ENCODE measurements around the gene CEP85. TPM values are rescaled to one million over a fixed set of nuclear protein-coding genes. Genes with fewer than 3 reads are reported as not detected.

The CEP85 gene
- total and polyA plus RNA-seq, 9 of the 15 experiments (the other 6 are each of a cell fraction or from before 2014, with no cell fraction given) = 42.1 to 140 (median 92.6) TPM

GRCh38 chr1:26259578-26259977 is 25.6 kb downstream of the CEP85 start:
- TF ChIP-seq HIVEP1 (CRISPR knock-in tag; IDR thresholded peaks at IDR 0.05) (no peak), BRCA1 (IDR thresholded peaks at IDR 0.05) (no peak), BRCA1 (CRISPR knock-in tag; IDR thresholded peaks at IDR 0.05) (no peak), SMAD1 (IDR thresholded peaks at IDR 0.05; ENCODE audit: low read depth, low read length, partially characterized antibody) (no peak), ZNF445 (CRISPR knock-in tag; IDR thresholded peaks at IDR 0.05; ENCODE audit: low read depth) (no peak), ZFP30 (CRISPR knock-in tag; IDR thresholded peaks at IDR 0.05; ENCODE audit: borderline replicate concordance) (no peak), SRSF3 (IDR thresholded peaks at IDR 0.05; ENCODE audit: insufficient read depth, low read length) (no peak), ZKSCAN3 (CRISPR knock-in tag; IDR thresholded peaks at IDR 0.05) (no peak), ARID3A (IDR thresholded peaks at IDR 0.05; ENCODE audit: borderline replicate concordance, low read depth, low read length) (no peak), CBX2 (IDR thresholded peaks at IDR 0.05; ENCODE audit: insufficient read depth, low read length, poor library complexity, severe bottlenecking) (no peak), GATA2 (CRISPR knock-in tag; IDR thresholded peaks at IDR 0.05) (no peak), NBN (IDR thresholded peaks at IDR 0.05; ENCODE audit: low read depth) (no peak), EP300 (IDR thresholded peaks at IDR 0.05; ENCODE audit: low read length) (no peak), PBX2 (CRISPR knock-in tag; IDR thresholded peaks at IDR 0.05; ENCODE audit: low read depth) (no peak), PBX2 (tag; conservative IDR thresholded peaks at IDR 0.05; ENCODE audit: low read depth) (no peak), ZNF224 (CRISPR knock-in tag; IDR thresholded peaks at IDR 0.05) (no peak), ZFPM2 (CRISPR knock-in tag; IDR thresholded peaks at IDR 0.05) (no peak), MTF1 (CRISPR knock-in tag; IDR thresholded peaks at IDR 0.05; ENCODE audit: borderline replicate concordance) (no peak)
- H3K4me2 ChIP-seq (ENCODE audit: insufficient read depth, low read length) = no peak overlapping the region
- ATAC-seq (no peak), FAIRE-seq (no peak), DNase-seq (ENCODE audit: extremely low read depth in 1 of 4, low spot score in 3 of 4) (no peak)
- POLR2A ChIA-PET = interaction anchor here (0.8 to 1.1 kb wide), 2 partner anchors 10 to 13 kb away, joined by 3 to 4 read pairs; no protein-coding TSS in a partner anchor
- H2AFZ ChIP-seq (ENCODE audit: low read depth, low read length) = no peak overlapping the region
- WGBS (ENCODE audit: insufficient coverage, low coverage, missing lambda C conversion rate) = 93% methylated on average over 5 of the region's 5 CpGs
- CTCF ChIA-PET (ENCODE audit: low intra/inter-chr PET ratio) = no interaction called here
- intact Hi-C loops (cut with micrococcal nuclease) (no loop called here), in situ Hi-C loops (cut with MboI) (no loop called here)
- no peak overlapping the region for H3K27ac ChIP-seq (ENCODE audit: extremely low read depth, low read depth, low read length)
- H3K79me2 ChIP-seq (ENCODE audit: control insufficient read depth, insufficient read depth, low read length) = peaks cover 27% of the 10 kb centered on the region; the same call in 2 of the 3 replicates
- no peaks in the 10 kb centered on the region for H3K4me1 ChIP-seq (replicated peaks in 1 of 2; ENCODE audit: control insufficient read depth in 2 of 2, insufficient read depth in 2 of 2, low read length in 2 of 2)
- H3K9ac ChIP-seq (ENCODE audit: insufficient read depth in 1 of 2, low read depth in 2 of 2, low read length in 2 of 2) = no peak overlapping the region
- no peaks in the 10 kb centered on the region for H4K20me1 ChIP-seq (replicated peaks; ENCODE audit: control insufficient read depth, insufficient read depth, low read length)
- no peak overlapping the region for H3K4me3 ChIP-seq
- no peaks in the 10 kb centered on the region for H3K9me3 ChIP-seq (replicated peaks; ENCODE audit: control insufficient read depth, insufficient read depth, low read depth, low read length)
- peaks cover 98% of the 10 kb centered on the region for H3K36me3 ChIP-seq (ENCODE audit: control insufficient read depth, insufficient read depth, low read length)
- no peaks in the 10 kb centered on the region for H3K9me1 ChIP-seq (ENCODE audit: control insufficient read depth, insufficient read depth, low read length)
- no TSS peak for BruUV-seq (replicated peaks)
- H3K27me3 ChIP-seq (ENCODE audit: control insufficient read depth in 2 of 2, insufficient read depth in 2 of 2, low read length in 2 of 2) = no peaks in the 10 kb centered on the region

All from K562 (cell line).